T-helper 1 cell treated with Interleukin-12 subunit alpha and Interleukin-12 subunit beta and Interleukin-4 antibody, amounts not matched to agents 30 μg/mL and 1 μg/mL, for 36 hours (primary cell): Measurements from ENCODE around the gene XPR1.
"Not testable (repeated sequence)": the region's sequence is repeated elsewhere in the genome, so short reads cannot be mapped to it uniquely, and the experiment has no call there.

Experiments
- H3K27ac Mint-ChIP-seq: one replicate; pipeline ENCODE4 v1.8.0; 2021; ENCODE audit warnings: mild to moderate bottlenecking, mixed read lengths
- H3K27me3 Mint-ChIP-seq: one replicate; pipeline ENCODE4 v1.8.0; 2021; ENCODE audit warnings: low read depth, mixed read lengths
- H3K36me3 Mint-ChIP-seq: one replicate; pipeline ENCODE4 v1.8.0; 2021; ENCODE audit warnings: low read depth, mixed read lengths
- H3K4me1 Mint-ChIP-seq: one replicate; pipeline ENCODE4 v1.8.0; 2021; ENCODE audit warnings: low read depth, mixed read lengths
- H3K4me3 Mint-ChIP-seq: one replicate; pipeline ENCODE4 v1.8.0; 2021; ENCODE audit warnings: mild to moderate bottlenecking, moderate library complexity, mixed read lengths
- H3K9me3 Mint-ChIP-seq: one replicate; pipeline ENCODE4 v1.8.0; 2021; ENCODE audit warnings: mixed read lengths

Gene XPR1

GRCh38 chr1:180645261-180645660, 13.4 kb downstream of the XPR1 start:
- H3K4me1 Mint-ChIP-seq, H3K36me3 Mint-ChIP-seq, H3K4me3 Mint-ChIP-seq, H3K27ac Mint-ChIP-seq, H3K9me3 Mint-ChIP-seq, H3K27me3 Mint-ChIP-seq: not testable (repeated sequence)

GRCh38 chr1:180646093-180646492, 14.3 kb downstream of the XPR1 start:
- peaks cover 3% of the 10 kb centered on the region for H3K4me1 Mint-ChIP-seq
- H3K9me3 Mint-ChIP-seq: no peaks in the 10 kb centered on the region
- H3K27ac Mint-ChIP-seq: no peak overlapping the region
- no peak overlapping the region for H3K4me3 Mint-ChIP-seq
- H3K27me3 Mint-ChIP-seq: no peaks in the 10 kb centered on the region
- peaks cover 5% of the 10 kb centered on the region for H3K36me3 Mint-ChIP-seq

DNA sequence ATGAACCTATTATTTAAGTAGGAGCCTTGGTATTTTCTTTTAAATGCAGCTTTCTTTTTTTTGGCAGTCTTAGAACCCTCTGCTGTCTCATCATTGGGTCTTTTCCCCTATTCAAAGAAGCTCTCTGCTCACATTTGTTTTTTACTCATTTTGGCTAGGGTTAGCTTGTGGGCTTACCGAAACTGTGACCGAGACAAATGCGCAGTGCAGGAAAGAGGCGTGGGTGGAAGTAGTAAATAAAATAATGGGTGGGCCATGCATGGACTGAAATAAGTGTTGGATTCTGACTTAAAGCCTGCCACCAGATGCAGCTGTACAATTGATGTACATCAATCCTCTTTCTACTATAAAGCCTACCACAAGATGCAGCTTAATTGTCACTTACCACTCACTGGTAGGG, 14.7 kb downstream of the XPR1 start:
- H3K4me1 Mint-ChIP-seq: peaks cover 3% of the 10 kb centered on the region
- no peaks in the 10 kb centered on the region for H3K27me3 Mint-ChIP-seq
- no peak overlapping the region for H3K27ac Mint-ChIP-seq
- no peak overlapping the region for H3K4me3 Mint-ChIP-seq
- peaks cover 5% of the 10 kb centered on the region for H3K36me3 Mint-ChIP-seq
- H3K9me3 Mint-ChIP-seq: no peaks in the 10 kb centered on the region

DNA sequence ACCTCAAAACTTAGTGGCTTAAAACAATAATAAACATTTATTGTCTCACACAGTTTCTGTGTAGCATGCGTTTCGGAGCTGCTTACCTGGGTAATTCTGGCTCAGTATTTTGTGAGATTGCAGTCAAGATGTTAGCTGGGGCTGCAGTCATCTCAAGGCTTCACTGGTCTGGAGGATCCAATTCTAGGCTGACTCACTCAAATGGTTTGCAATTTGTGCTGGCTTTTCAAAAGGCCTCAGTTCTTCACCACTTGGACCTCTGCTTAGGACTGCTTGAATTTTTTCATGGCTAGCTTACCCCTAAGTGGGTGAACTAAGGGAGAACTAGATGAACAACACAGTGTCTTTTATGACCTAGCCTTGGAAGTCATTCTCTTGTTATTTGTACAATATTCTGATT, 21.0 kb downstream of the XPR1 start:
- Mint-ChIP-seq H3K27ac (no peak overlapping the region), H3K27me3 (no peaks in the 10 kb centered on the region), H3K4me1 (peaks cover 3% of the 10 kb centered on the region), H3K4me3 (no peak overlapping the region), H3K36me3 (peaks cover 11% of the 10 kb centered on the region), H3K9me3 (peaks cover 12% of the 10 kb centered on the region)

DNA sequence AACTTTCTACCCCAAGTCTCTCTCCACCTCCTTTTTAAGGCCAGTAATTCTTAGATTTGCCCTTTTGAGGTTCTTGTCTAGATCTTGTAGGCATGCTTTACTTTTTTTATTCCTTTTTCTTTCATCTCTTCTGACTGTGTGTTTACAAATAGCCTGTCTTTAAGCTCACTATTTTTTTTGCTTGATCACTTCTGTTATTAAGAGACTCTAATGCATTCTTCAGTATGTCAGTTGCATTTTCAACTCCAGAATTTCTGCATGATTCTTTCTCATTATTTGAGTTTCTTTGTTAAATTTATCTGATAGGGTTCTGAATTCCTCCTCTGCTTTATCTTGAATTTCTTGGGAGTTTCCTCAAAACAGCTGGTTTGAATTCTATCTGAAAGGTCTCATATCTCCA, 30.9 kb downstream of the XPR1 start:
- peaks cover 39% of the 10 kb centered on the region for H3K36me3 Mint-ChIP-seq

GRCh38 chr1:180670681-180671080, 38.9 kb downstream of the XPR1 start:
- Mint-ChIP-seq H3K4me1 (peaks cover 8% of the 10 kb centered on the region), H3K4me3 (no peak overlapping the region), H3K9me3 (peaks cover 42% of the 10 kb centered on the region), H3K36me3 (peaks cover 18% of the 10 kb centered on the region), H3K27ac (no peak overlapping the region), H3K27me3 (no peaks in the 10 kb centered on the region)

More for the DNA sequence above, 30.9 kb downstream of the XPR1 start:
- Mint-ChIP-seq H3K9me3 (peaks cover 72% of the 10 kb centered on the region), H3K4me1 (peaks cover 3% of the 10 kb centered on the region), H3K27ac (no peak overlapping the region), H3K4me3 (no peak overlapping the region), H3K27me3 (no peaks in the 10 kb centered on the region)

DNA sequence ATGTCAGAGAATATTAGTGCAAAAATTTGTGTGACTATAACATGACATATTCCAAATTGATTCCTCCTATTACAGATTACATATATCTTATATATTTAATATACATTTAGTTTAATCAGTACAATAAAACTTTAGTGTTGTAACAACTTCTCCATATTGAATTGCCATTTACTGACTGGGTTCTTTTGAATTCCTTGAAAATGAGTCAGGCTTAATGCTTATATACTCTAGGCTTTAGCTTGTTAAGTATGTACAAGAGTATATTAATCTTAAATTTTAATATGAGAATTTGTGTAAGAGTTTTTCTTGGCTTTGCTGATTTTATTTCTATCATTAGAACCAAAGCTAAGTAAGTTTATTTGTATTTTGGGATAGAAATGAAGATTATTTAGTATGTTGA, 40.3 kb downstream of the XPR1 start:
- Mint-ChIP-seq H3K9me3 (peaks cover 29% of the 10 kb centered on the region), H3K27ac (no peak overlapping the region), H3K4me3 (no peak overlapping the region), H3K4me1 (peaks cover 8% of the 10 kb centered on the region), H3K27me3 (no peaks in the 10 kb centered on the region), H3K36me3 (peaks cover 13% of the 10 kb centered on the region)

- Mint-ChIP-seq H3K27me3 (no peaks in the 10 kb centered on the region), H3K36me3 (peaks cover 16% of the 10 kb centered on the region), H3K27ac (no peak overlapping the region), H3K4me3 (no peak overlapping the region), H3K9me3 (peaks cover 25% of the 10 kb centered on the region), H3K4me1 (peaks cover 5% of the 10 kb centered on the region)
Measured at GRCh38 chr1:180672505-180672904, 40.7 kb downstream of the XPR1 start.

GRCh38 chr1:180674603-180675530, 43.0 kb downstream of the XPR1 start:
- peaks cover 12% of the 10 kb centered on the region for H3K36me3 Mint-ChIP-seq
- H3K27me3 Mint-ChIP-seq: no peaks in the 10 kb centered on the region
- H3K4me1 Mint-ChIP-seq: peaks cover 3% of the 10 kb centered on the region
- H3K4me3 Mint-ChIP-seq: no peak overlapping the region
- peaks cover 13% of the 10 kb centered on the region for H3K9me3 Mint-ChIP-seq
- no peak overlapping the region for H3K27ac Mint-ChIP-seq

- no peaks in the 10 kb centered on the region for H3K27me3 Mint-ChIP-seq
- H3K4me1 Mint-ChIP-seq: no peaks in the 10 kb centered on the region
- H3K4me3 Mint-ChIP-seq: no peak overlapping the region
- H3K9me3 Mint-ChIP-seq: peaks cover 7% of the 10 kb centered on the region
- H3K27ac Mint-ChIP-seq: no peak overlapping the region
- H3K36me3 Mint-ChIP-seq: peaks cover 10% of the 10 kb centered on the region
Measured at GRCh38 chr1:180675586-180675985, 43.8 kb downstream of the XPR1 start.

- H3K27me3 Mint-ChIP-seq: no peaks in the 10 kb centered on the region
- no peak overlapping the region for H3K4me3 Mint-ChIP-seq
- no peaks in the 10 kb centered on the region for H3K4me1 Mint-ChIP-seq
- no peak overlapping the region for H3K27ac Mint-ChIP-seq
- peaks cover 12% of the 10 kb centered on the region for H3K36me3 Mint-ChIP-seq
- H3K9me3 Mint-ChIP-seq: peaks cover 8% of the 10 kb centered on the region
Measured at GRCh38 chr1:180680558-180681144, 48.8 kb downstream of the XPR1 start.

- not testable (repeated sequence) for H3K4me1 Mint-ChIP-seq, H3K4me3 Mint-ChIP-seq, H3K27ac Mint-ChIP-seq, H3K27me3 Mint-ChIP-seq
- Mint-ChIP-seq H3K36me3 (peaks cover 15% of the 10 kb centered on the region), H3K9me3 (peaks cover 14% of the 10 kb centered on the region)
Measured at GRCh38 chr1:180683117-180683516, 51.3 kb downstream of the XPR1 start.

DNA sequence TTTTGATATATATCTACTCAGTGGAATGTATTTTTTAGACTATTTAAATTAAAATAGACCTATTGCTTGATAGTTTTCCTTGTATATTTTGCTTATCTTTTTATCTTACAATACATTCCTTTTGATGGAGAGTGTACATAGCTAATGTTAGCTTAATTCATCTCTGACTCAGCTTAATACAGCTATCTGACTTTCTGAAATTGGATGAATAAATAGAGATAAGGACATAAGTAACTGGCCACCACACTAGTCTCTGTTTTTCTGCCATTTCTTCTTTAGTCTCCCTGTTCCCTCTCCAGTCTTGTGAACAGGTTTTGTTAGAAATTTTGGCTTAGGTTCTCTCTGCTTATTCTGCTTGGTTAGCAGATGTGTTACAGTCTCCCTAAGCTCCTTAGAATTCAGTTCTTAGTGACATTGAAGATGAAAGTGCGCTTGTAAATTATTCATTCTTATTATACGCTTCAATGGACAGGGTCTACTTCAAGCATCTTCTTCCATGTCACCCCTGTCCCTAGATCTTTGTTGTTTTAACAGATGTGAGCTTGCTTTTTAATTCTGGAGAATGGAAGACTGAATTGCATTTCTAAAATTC, 59.6 kb downstream of the XPR1 start:
- peaks cover 6% of the 10 kb centered on the region for H3K36me3 Mint-ChIP-seq
- no peaks in the 10 kb centered on the region for H3K4me1 Mint-ChIP-seq
- no peak overlapping the region for H3K27ac Mint-ChIP-seq
- peaks cover 13% of the 10 kb centered on the region for H3K9me3 Mint-ChIP-seq
- no peaks in the 10 kb centered on the region for H3K27me3 Mint-ChIP-seq
- H3K4me3 Mint-ChIP-seq: no peak overlapping the region

GRCh38 chr1:180693564-180694244, 61.9 kb downstream of the XPR1 start:
- Mint-ChIP-seq H3K27me3 (no peaks in the 10 kb centered on the region), H3K4me3 (no peak overlapping the region), H3K36me3 (peaks cover 17% of the 10 kb centered on the region), H3K4me1 (peaks cover 2% of the 10 kb centered on the region), H3K27ac (no peak overlapping the region), H3K9me3 (peaks cover 35% of the 10 kb centered on the region)
